HG02798 (cell line): ENCODE measurements around the gene LRP1.
A peak's percentile ranks its signal among the peaks of the same experiment; 100 is the strongest.

ENCODE experiments used
- ATAC-seq: cut with Tn5 transposase; IDR thresholded peaks from one replicate; pipeline ENCODE4 v1.9.1; 2021; ENCODE audit warnings: mild to moderate bottlenecking; ENCODE audit not compliant: unreplicated experiment, poor library complexity

LRP1 gene

GRCh38 chr12:57168058-57168457 lies 39.8 kb downstream of the LRP1 start:
- no peak for ATAC-seq

- no peak for ATAC-seq
Observed at GRCh38 chr12:57169046-57169795, 40.9 kb downstream of the LRP1 start.

- no peak for ATAC-seq
Observed at GRCh38 chr12:57169969-57170368, 41.7 kb downstream of the LRP1 start.

DNA sequence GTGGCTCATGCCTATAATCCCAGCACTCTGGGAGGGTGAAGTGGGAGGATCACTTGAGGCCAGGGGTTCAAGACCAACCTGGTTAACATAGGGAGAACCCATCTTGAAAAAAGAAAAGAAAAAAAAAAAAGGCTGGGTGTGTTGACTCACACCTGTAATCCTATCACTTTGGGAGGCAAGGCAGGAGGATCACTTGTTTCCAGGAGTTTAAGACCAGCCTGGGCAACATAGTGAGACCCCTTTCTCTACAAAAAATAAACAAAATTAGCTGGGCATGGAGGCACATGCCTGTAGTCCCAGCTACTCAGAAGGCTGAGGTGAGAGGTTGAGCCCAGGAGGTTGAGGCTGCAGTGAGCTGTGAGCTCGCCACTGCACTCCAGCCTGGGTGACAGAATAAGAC lies 42.1 kb downstream of the LRP1 start:
- no peak for ATAC-seq

GRCh38 chr12:57170927-57171326 lies 42.6 kb downstream of the LRP1 start:
- ATAC-seq, result no peak

DNA sequence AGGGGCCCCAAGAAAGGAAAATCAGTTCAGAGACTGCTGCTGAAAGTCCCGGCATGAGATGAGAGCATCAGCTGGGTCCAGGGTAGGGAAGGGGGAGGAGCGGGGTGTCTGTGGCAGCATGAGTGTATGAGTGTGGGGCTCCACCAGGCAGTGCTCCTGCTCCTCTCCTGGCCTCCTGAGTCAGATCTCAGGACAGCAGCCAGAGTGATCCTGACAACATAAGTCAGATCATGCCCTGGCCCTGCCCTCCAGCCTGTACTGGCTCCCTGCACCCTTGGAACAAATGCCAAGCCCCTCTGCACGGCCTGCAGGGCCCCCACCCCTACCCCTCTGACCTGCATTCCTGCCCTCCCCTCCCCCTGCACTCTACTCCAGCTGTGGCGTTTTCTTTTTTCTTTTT lies 43.4 kb downstream of the LRP1 start:
- ATAC-seq, result no peak

DNA sequence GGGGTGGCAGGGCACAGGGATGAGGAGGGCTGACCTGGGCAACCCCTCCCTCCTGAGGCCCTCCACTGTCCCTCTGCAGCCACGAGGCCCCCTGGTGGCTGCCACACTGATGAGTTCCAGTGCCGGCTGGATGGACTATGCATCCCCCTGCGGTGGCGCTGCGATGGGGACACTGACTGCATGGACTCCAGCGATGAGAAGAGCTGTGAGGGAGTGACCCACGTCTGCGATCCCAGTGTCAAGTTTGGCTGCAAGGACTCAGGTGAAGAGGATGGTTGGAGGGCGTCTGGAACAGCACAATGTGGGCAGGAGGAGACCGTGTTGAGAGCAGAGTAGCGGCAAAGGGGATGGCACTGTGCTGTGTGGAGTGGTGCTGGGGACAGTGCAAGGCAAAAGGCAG lies 44.8 kb downstream of the LRP1 start:
- no peak for ATAC-seq

DNA sequence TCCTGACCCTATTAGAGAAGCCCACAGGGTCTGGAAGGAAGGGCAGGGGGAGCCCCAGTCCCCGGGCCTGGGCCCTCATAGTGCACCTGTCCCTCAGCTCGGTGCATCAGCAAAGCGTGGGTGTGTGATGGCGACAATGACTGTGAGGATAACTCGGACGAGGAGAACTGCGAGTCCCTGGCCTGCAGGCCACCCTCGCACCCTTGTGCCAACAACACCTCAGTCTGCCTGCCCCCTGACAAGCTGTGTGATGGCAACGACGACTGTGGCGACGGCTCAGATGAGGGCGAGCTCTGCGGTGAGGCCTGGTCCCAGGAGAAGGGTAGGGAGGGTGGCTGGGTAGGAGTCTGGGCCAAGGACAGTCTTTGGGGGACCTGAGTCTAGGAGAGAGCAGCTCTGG lies 45.4 kb downstream of the LRP1 start:
- ATAC-seq, result no peak

DNA sequence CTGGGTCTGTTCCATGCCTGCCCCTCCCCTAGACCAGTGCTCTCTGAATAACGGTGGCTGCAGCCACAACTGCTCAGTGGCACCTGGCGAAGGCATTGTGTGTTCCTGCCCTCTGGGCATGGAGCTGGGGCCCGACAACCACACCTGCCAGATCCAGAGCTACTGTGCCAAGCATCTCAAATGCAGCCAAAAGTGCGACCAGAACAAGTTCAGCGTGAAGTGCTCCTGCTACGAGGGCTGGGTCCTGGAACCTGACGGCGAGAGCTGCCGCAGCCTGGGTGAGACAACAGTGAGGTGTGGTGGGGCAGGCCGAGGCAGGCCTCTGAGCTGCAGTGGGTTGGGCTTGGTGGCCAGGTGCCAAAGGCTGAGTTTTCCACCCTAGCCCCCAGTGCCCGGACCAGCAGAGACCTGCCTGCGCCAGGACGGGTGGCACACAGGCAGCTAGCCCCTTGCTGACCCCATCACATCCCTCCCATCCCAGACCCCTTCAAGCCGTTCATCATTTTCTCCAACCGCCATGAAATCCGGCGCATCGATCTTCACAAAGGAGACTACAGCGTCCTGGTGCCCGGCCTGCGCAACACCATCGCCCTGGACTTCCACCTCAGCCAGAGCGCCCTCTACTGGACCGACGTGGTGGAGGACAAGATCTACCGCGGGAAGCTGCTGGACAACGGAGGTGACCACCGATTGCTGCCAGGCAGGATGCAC lies 47.3 kb downstream of the LRP1 start:
- ATAC-seq, result no peak

DNA sequence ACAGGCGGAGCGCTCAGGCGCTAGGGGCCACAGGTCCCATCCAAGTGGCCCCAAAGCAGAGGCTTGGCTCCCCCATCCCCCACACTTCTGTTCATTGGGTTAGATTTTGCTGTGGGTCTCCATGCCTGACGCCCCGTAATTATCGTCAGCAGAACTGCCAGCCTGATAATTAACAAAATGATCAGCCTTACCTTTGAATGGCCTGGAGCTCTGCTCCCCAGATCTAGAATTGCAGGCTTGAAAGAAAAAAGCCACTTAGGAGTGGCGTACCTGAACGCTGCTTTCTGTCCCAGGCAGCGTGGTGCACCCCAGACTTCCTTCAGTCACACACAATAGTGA lies 47.8 kb downstream of the LRP1 start:
- ATAC-seq, result no peak

DNA sequence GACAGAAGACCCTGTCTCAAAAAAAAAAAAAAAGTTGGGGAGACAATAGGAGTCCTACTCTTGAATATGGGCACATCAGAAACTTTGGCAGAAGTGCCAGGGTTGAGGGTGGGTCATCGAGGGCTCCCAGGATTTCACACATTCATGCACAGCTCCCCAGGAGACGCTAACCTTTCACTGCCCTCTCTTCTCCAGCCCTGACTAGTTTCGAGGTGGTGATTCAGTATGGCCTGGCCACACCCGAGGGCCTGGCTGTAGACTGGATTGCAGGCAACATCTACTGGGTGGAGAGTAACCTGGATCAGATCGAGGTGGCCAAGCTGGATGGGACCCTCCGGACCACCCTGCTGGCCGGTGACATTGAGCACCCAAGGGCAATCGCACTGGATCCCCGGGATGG lies 48.6 kb downstream of the LRP1 start:
- no peak for ATAC-seq

DNA sequence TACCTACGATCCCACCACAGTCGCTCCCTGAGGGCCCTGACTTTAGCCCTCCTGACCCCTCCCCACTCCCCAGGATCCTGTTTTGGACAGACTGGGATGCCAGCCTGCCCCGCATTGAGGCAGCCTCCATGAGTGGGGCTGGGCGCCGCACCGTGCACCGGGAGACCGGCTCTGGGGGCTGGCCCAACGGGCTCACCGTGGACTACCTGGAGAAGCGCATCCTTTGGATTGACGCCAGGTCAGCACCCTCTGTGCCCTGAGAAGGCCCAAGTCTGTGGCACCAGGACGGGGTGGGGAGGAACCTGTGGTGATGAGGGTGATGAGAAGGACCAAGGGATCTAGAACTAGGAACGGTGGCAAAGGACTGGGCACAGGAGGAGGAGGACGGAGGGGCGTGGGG lies 49.1 kb downstream of the LRP1 start:
- no peak for ATAC-seq

GRCh38 chr12:57178213-57178612 lies 49.9 kb downstream of the LRP1 start:
- no peak for ATAC-seq

DNA sequence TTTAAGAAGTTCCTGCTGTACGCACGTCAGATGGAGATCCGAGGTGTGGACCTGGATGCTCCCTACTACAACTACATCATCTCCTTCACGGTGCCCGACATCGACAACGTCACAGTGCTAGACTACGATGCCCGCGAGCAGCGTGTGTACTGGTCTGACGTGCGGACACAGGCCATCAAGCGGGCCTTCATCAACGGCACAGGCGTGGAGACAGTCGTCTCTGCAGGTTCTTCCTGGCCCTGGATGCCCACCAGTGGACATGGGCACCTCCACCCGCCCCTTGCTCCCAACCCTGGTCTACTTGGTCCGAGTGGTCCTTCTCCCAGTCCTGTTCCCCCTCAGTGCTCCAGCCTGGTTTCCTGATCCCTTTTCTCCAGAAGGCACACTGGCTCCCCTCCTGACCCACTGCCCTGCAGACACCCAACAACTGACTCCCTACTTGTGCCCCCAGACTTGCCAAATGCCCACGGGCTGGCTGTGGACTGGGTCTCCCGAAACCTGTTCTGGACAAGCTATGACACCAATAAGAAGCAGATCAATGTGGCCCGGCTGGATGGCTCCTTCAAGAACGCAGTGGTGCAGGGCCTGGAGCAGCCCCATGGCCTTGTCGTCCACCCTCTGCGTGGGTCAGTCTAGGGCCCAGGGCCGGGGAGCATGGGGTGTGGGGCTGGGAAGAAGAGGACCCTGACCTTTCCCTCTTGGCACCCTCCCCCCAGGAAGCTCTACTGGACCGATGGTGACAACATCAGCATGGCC lies 51.2 kb downstream of the LRP1 start:
- ATAC-seq, result no peak

DNA sequence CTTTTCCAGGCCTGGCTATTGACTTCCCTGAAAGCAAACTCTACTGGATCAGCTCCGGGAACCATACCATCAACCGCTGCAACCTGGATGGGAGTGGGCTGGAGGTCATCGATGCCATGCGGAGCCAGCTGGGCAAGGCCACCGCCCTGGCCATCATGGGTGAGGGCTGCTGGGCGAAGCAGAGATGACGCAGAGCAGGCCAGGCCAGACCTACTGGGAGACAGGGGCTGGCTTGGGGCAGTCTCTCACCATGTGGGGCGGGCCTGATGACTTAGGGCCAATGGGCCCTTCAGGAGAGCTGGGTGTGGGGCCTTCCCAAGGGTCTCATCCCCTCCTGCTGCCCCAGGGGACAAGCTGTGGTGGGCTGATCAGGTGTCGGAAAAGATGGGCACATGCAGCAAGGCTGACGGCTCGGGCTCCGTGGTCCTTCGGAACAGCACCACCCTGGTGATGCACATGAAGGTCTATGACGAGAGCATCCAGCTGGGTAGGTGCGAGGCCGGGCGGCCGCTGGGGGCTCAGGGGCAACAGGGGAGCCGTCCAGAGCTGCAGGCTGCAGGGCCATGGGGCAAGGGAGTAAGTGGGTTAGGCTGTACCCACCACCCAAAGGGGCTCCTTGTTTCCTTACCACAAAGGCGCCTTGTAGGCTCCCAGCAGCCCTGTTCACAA lies 52.2 kb downstream of the LRP1 start:
- no peak for ATAC-seq

GRCh38 chr12:57181072-57181471 lies 52.8 kb downstream of the LRP1 start:
- ATAC-seq, result no peak

DNA sequence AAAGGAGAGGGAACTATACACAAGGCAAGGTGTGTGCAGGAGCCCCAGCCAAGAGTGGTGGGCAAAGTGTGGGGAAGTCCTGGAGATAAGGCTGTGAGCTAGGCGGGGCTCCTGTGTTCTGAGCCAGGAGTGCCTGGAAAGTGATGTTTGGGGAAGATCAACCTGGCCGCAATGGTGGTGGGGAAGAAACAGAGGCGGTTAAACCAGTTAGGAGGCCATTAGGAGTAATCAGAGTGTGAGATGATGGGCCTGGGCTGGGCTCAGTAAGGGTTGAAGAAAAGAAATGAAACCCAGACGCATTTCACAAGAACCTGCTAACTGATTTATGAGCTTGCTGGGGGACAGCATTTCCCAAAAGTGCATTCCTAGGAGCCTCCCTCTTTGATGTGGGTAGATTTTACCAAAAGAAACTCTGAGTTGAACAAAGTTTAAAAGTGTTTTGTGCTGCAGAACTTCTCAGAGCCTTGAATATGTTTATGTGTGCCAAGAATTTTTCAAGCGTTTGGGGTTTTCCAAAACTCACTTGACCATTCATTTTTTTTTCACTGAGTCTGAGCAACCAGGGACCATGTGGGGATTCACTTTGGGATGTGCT lies 53.4 kb downstream of the LRP1 start:
- no peak for ATAC-seq

GRCh38 chr12:57182918-57183575 lies 54.8 kb downstream of the LRP1 start:
- peak; percentile 85 for ATAC-seq

GRCh38 chr12:57183939-57184725 lies 55.8 kb downstream of the LRP1 start:
- ATAC-seq, result no peak
